ENCODE results near the gene TRIM10. TPM values are rescaled to one million over a fixed set of nuclear protein-coding genes. Genes with fewer than 3 reads are reported as not detected.

TRIM10 gene
- total and polyA plus RNA-seq, 8 donors, result 0.24 to 0.99 (median 0.55) TPM; not detected in 2

DNA sequence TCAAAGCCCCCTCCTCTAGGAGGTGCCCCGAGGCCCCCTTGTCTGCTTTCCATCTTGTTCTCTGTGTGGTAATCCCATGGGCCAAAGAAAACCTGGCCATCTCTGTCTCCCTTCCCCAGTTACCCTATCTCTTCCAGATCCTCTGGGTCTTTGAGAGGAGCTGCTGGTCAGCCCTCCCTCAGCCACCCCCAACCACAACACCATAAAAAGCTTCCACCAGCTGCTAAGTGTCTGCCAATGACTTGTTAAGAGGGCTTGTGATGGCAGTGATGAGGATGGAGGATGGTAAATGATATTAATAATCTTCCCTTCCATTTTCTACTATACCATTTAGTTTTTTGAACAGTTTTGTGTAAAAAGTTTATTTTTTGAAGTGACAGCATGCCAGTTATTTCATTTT is 34.9 kb upstream of the TRIM10 start:
- DNase-seq (no peak), ATAC-seq (no peak)
- intact Hi-C loops (cut with DNase I), result no loop called here
- H3K9me3 ChIP-seq, result no peaks in the 10 kb centered on the region
- TF ChIP-seq, protein P1, sequence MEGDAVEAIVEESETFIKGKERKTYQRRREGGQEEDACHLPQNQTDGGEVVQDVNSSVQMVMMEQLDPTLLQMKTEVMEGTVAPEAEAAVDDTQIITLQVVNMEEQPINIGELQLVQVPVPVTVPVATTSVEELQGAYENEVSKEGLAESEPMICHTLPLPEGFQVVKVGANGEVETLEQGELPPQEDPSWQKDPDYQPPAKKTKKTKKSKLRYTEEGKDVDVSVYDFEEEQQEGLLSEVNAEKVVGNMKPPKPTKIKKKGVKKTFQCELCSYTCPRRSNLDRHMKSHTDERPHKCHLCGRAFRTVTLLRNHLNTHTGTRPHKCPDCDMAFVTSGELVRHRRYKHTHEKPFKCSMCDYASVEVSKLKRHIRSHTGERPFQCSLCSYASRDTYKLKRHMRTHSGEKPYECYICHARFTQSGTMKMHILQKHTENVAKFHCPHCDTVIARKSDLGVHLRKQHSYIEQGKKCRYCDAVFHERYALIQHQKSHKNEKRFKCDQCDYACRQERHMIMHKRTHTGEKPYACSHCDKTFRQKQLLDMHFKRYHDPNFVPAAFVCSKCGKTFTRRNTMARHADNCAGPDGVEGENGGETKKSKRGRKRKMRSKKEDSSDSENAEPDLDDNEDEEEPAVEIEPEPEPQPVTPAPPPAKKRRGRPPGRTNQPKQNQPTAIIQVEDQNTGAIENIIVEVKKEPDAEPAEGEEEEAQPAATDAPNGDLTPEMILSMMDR (IDR thresholded peaks at IDR 0.05), result no peak
- H3K27ac ChIP-seq, result no peak overlapping the region
- peaks cover 0 to 10% of the 10 kb centered on the region in 2 donors for H3K4me1 ChIP-seq
- no peaks in the 10 kb centered on the region for H3K27me3 ChIP-seq
- no peak overlapping the region for H3K4me3 ChIP-seq
- H3K36me3 ChIP-seq, result peaks cover 0 to 95% of the 10 kb centered on the region in 2 donors

DNA sequence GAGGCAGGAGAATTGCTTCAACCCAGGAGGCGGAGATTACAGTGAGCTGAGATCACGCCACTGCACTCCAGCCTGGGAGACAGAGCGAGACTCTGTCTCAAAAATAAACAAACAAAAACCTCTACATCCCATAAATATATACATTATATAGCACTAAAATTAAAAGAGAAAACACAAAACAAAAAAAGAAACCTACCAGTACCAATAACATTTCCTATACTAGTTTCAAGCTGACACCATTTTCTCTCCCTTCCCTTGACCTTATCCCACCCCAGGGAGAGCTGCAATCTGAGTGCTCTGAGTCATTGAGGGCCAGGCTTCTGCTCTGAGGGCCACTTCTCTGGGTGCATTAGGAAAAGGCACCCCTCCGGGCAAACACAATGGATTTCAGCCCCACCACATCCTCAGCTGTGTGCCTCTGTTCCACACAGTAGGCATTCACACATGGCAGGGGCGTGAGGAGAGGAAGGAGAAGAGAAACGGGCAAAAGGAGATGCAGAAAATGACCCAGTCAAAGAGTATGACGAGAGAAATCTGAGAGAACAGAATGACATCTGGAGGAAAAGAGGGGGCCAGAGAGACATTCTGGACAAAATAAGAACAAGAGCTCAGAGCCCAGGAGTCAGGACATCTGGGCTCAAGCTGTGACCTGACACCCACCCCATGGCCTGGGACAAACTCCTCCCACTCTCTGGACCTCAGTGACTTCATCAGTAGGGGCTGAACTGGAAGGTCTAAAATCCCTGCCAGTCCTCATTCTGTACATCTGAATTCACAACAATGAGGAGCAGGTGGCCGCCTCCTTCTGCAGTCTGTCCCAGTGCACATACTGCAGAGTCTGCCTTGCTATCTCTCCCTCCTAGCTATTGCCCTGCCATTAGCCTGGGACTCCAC is 34.0 kb upstream of the TRIM10 start:
- Histone ChIP-seq H3K27ac (no peak overlapping the region), H3K36me3 (peaks cover 0 to 95% of the 10 kb centered on the region in 2 donors), H3K4me1 (peaks cover 0 to under 1% of the 10 kb centered on the region in 2 donors), H3K4me3 (no peak overlapping the region), H3K27me3 (no peaks in the 10 kb centered on the region), H3K9me3 (no peaks in the 10 kb centered on the region)
- intact Hi-C loops (cut with DNase I), result no loop called here
- DNase-seq, result no peak
- TF ChIP-seq, protein P1 (IDR thresholded peaks at IDR 0.05), result no peak
- ATAC-seq, result no peak

DNA sequence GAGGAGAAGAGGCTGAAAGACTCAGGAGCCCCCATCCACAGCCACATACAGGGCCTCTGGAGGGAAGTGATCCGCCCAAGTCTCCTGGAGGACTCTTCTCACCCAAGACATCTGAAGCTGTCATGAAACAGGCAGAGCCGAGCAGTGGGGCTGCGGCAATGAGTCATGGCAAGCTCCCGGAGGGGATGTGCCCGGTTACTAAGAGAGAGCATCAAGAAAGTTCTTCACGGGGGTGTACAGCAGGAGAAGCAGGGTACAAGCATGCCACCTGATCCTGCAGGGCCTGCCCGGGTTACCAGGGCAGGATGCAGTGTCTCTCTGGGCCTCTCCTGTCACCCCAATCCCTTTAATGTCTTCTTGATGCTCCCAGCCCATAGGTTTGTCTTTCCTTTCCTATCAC is 31.1 kb upstream of the TRIM10 start:
- intact Hi-C loops (cut with DNase I), result no loop called here
- no peak for ATAC-seq

DNA sequence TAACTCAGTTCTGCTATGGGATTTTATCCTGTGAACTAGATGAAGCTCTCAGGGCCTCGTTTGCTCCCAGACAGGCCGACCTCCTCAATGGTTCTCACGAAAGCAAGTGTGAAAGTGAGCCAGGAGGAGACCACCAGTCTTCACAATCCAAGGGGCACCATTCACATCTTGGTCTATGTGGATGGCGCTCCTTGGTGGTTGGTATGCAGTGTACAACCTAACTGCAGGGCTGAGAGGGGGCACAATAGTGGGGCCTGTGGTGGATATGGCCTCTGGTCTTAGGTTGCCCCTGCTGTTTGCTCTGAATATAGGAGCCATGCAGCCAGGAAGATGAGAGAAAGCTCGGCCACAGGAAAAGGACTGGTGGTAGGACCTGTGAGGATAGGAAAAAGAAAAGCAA is 27.5 kb upstream of the TRIM10 start:
- Histone ChIP-seq H3K4me3 (no peak overlapping the region), H3K4me1 (no peaks in the 10 kb centered on the region), H3K27ac (no peak overlapping the region), H3K9me3 (no peaks in the 10 kb centered on the region), H3K27me3 (no peaks in the 10 kb centered on the region), H3K36me3 (peaks cover 0 to 84% of the 10 kb centered on the region in 2 donors)
- ATAC-seq (no peak), DNase-seq (no peak)
- intact Hi-C loops (cut with DNase I), result no loop called here
- TF ChIP-seq, protein P1 (IDR thresholded peaks at IDR 0.05), result no peak

More for the DNA sequence above, 31.1 kb upstream of the TRIM10 start:
- Histone ChIP-seq H3K36me3 (peaks cover 0 to 93% of the 10 kb centered on the region in 2 donors), H3K9me3 (no peaks in the 10 kb centered on the region), H3K4me3 (no peak overlapping the region), H3K27ac (no peak overlapping the region), H3K4me1 (no peaks in the 10 kb centered on the region), H3K27me3 (no peaks in the 10 kb centered on the region)
- TF ChIP-seq, protein P1 (IDR thresholded peaks at IDR 0.05), result no peak
- no peak for DNase-seq

DNA sequence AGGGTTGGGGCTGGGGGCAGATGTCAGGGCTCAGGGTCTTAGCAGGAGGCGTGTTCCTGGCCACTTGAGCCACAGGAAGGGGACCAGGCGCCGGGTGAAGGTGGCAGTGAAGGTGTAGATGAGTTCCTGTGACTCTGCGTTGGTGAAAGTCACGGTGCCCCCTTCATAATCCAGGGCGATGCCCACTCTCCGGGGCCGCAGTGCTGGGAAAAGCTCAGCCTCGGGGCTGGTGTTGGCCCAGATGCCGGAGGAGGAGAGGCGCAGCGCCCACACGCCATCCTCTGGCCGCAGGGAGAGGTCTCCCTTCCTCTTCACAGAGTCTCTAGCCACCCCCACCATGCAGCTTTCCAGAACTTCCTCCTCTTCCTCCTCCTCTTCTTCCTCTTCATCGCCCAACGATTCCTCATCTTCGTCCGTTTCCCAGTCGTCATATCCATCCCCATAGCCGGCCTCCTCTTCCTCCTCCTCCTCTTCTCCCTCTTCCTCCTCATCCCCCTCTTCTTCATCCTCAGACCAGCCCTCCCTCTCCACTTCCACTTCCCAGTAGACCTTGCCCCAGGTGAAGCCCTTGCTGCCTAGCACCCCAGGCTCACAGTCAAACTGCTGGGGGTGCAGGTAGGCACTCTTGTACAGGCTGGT is 25.0 kb upstream of the TRIM10 start:
- intact Hi-C loops (cut with DNase I), result no loop called here
- ATAC-seq (no peak), DNase-seq (no peak)
- Histone ChIP-seq H3K9me3 (no peaks in the 10 kb centered on the region), H3K36me3 (peaks cover 0 to 62% of the 10 kb centered on the region in 2 donors), H3K27ac (no peak overlapping the region), H3K27me3 (no peaks in the 10 kb centered on the region), H3K4me1 (no peaks in the 10 kb centered on the region), H3K4me3 (no peak overlapping the region)
- TF ChIP-seq, protein P1 (IDR thresholded peaks at IDR 0.05), result no peak
